Esophagus muscularis mucosa (tissue), 3 donors: ENCODE data around the gene MYO16.

Source experiments
- POLR2A ChIP-seq: fragments of 450-650 bp; IDR thresholded peaks from one replicate; pipeline ENCODE4 v1.6.1; 2017; ENCODE audit warnings: antibody characterized with exemption, moderate library complexity, mild to moderate bottlenecking, low read depth
- TF ChIP-seq, protein P1 (sequence below), 3 experiments: fragments of 200-600 bp in 2 of 3; fragments of 450-650 bp in 1 of 3; sonication (generic) in 2 of 3; IDR thresholded peaks; one replicate each; pipeline ENCODE4 v1.5.1; 2017 to 2019; ENCODE audit warnings: antibody characterized with exemption in 3 of 3, mild to moderate bottlenecking in 2 of 3, moderate library complexity in 1 of 3

- TF ChIP-seq, protein P1, sequence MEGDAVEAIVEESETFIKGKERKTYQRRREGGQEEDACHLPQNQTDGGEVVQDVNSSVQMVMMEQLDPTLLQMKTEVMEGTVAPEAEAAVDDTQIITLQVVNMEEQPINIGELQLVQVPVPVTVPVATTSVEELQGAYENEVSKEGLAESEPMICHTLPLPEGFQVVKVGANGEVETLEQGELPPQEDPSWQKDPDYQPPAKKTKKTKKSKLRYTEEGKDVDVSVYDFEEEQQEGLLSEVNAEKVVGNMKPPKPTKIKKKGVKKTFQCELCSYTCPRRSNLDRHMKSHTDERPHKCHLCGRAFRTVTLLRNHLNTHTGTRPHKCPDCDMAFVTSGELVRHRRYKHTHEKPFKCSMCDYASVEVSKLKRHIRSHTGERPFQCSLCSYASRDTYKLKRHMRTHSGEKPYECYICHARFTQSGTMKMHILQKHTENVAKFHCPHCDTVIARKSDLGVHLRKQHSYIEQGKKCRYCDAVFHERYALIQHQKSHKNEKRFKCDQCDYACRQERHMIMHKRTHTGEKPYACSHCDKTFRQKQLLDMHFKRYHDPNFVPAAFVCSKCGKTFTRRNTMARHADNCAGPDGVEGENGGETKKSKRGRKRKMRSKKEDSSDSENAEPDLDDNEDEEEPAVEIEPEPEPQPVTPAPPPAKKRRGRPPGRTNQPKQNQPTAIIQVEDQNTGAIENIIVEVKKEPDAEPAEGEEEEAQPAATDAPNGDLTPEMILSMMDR (IDR thresholded peaks at IDR 0.05): no peak
- no peak for TF ChIP-seq POLR2A
Observed at GRCh38 chr13:109199280-109199679, 569.9 kb downstream of the MYO16 start.
